ENCODE data around the gene CUL9. TPM values are rescaled to one million over a fixed set of nuclear protein-coding genes. Genes with fewer than 3 reads are reported as not detected.

CUL9 gene
- total RNA-seq, 1 donor from 2014 or later: 36.1 TPM

- H3K27me3 ChIP-seq: no peaks in the 10 kb centered on the region
- H3K4me3 ChIP-seq: no peak overlapping the region
- intact Hi-C loops (cut with DNase I): no loop called here
- H3K36me3 ChIP-seq: no peaks in the 10 kb centered on the region
- no peak for TF ChIP-seq CTCF (IDR thresholded peaks at IDR 0.05)
- no peak for DNase-seq (ENCODE audit: low spot score in 2 of 2)
- H3K4me1 ChIP-seq: peaks cover 3 to 6% of the 10 kb centered on the region in 2 donors
- H3K27ac ChIP-seq: no peak overlapping the region
- no peaks in the 10 kb centered on the region for H3K9me3 ChIP-seq
Observed at GRCh38 chr6:43231735-43232450, 49.9 kb downstream of the CUL9 start.

GRCh38 chr6:43235841-43236240 is 53.8 kb downstream of the CUL9 start:
- Histone ChIP-seq H3K4me3 (no peak overlapping the region), H3K36me3 (no peaks in the 10 kb centered on the region), H3K27ac (no peak overlapping the region), H3K9me3 (no peaks in the 10 kb centered on the region), H3K27me3 (no peaks in the 10 kb centered on the region), H3K4me1 (no peaks in the 10 kb centered on the region)
- intact Hi-C loops (cut with DNase I): no loop called here
- DNase-seq (ENCODE audit: low spot score in 2 of 2): no peak
- no peak for TF ChIP-seq CTCF (IDR thresholded peaks at IDR 0.05)

- no peaks in the 10 kb centered on the region for H3K9me3 ChIP-seq
- no peaks in the 10 kb centered on the region for H3K36me3 ChIP-seq
- no peaks in the 10 kb centered on the region for H3K4me1 ChIP-seq
- H3K27ac ChIP-seq: no peak overlapping the region
- TF ChIP-seq CTCF (IDR thresholded peaks at IDR 0.05): no peak
- no peak overlapping the region for H3K4me3 ChIP-seq
- no peaks in the 10 kb centered on the region for H3K27me3 ChIP-seq
- no peak for DNase-seq (ENCODE audit: low spot score in 2 of 2)
- intact Hi-C loops (cut with DNase I): no loop called here
Observed at GRCh38 chr6:43239054-43239453, 57.1 kb downstream of the CUL9 start.

GRCh38 chr6:43240950-43241349 is 59.0 kb downstream of the CUL9 start:
- TF ChIP-seq CTCF (IDR thresholded peaks at IDR 0.05): no peak
- H3K27ac ChIP-seq: no peak overlapping the region
- H3K27me3 ChIP-seq: no peaks in the 10 kb centered on the region
- no peak overlapping the region for H3K4me3 ChIP-seq
- no peak for DNase-seq (ENCODE audit: low spot score in 2 of 2)
- no peaks in the 10 kb centered on the region for H3K36me3 ChIP-seq
- no peaks in the 10 kb centered on the region for H3K4me1 ChIP-seq
- intact Hi-C loops (cut with DNase I): no loop called here
- H3K9me3 ChIP-seq: no peaks in the 10 kb centered on the region

GRCh38 chr6:43241446-43241845 is 59.5 kb downstream of the CUL9 start:
- intact Hi-C loops (cut with DNase I): no loop called here

More at GRCh38 chr6:43241446-43241845, 59.5 kb downstream of the CUL9 start:
- Histone ChIP-seq H3K4me3 (no peak overlapping the region), H3K4me1 (no peaks in the 10 kb centered on the region), H3K9me3 (no peaks in the 10 kb centered on the region), H3K36me3 (no peaks in the 10 kb centered on the region), H3K27ac (no peak overlapping the region), H3K27me3 (no peaks in the 10 kb centered on the region)
- no peak for TF ChIP-seq CTCF (IDR thresholded peaks at IDR 0.05)
- no peak for DNase-seq (ENCODE audit: low spot score in 2 of 2)
